Astrocyte (in vitro differentiated cells and primary cell): ENCODE results near the gene TTYH3. TPM values are rescaled to one million over a fixed set of nuclear protein-coding genes. Genes with fewer than 3 reads are reported as not detected.
A peak's percentile ranks its signal among the peaks of the same experiment; 100 is the strongest.

ENCODE experiments used
- DNase-seq: peaks from one replicate; pipeline ENCODE4 v3.0.0-alpha.2; 2010; ENCODE audit warnings: low read depth
- FAIRE-seq: peaks from 2 replicates; lab custom pipeline; 2011; peaks lifted over from hg19 to GRCh38; lab: Jason Lieb, UNC
- H2AFZ ChIP-seq: 2 replicates; pipeline ENCODE4 v1.6.0; 2012; ENCODE audit warnings: low read depth, low read length, inconsistent platforms
- H3K27ac ChIP-seq: 2 replicates; pipeline ENCODE4 v1.5.1; 2011; ENCODE audit warnings: low read depth, low read length, inconsistent platforms
- H3K27me3 ChIP-seq: 2 replicates; pipeline ENCODE4 v1.6.0; 2011; ENCODE audit warnings: low read length, inconsistent platforms; ENCODE audit not compliant: insufficient read depth
- H3K36me3 ChIP-seq: 2 replicates; pipeline ENCODE4 v1.5.1; 2011; ENCODE audit warnings: low read length, inconsistent platforms; ENCODE audit not compliant: insufficient read depth
- H3K4me1 ChIP-seq: 2 replicates; pipeline ENCODE4 v1.5.1; 2011; ENCODE audit warnings: low read length, inconsistent platforms; ENCODE audit not compliant: insufficient read depth
- H3K4me2 ChIP-seq: 2 replicates; pipeline ENCODE4 v1.6.0; 2012; ENCODE audit warnings: low read length, inconsistent platforms
- H3K4me3 ChIP-seq: 2 replicates; pipeline ENCODE4 v1.5.1; 2011; ENCODE audit warnings: low read depth, mild to moderate bottlenecking, low read length, inconsistent platforms; ENCODE audit not compliant: insufficient read depth
- H3K79me2 ChIP-seq: 2 replicates; pipeline ENCODE4 v1.6.0; 2012; ENCODE audit warnings: mild to moderate bottlenecking, low read length, inconsistent platforms; ENCODE audit not compliant: insufficient read depth
- H3K9ac ChIP-seq: 2 replicates; pipeline ENCODE4 v1.6.0; 2012; ENCODE audit warnings: mild to moderate bottlenecking, low read length, inconsistent platforms
- H3K9me3 ChIP-seq: 2 replicates; pipeline ENCODE4 v1.5.1; 2012; ENCODE audit warnings: low read depth, mild to moderate bottlenecking, low read length, inconsistent platforms; ENCODE audit not compliant: insufficient read depth
- H4K20me1 ChIP-seq: 2 replicates; pipeline ENCODE4 v1.6.0; 2012; ENCODE audit warnings: low read length, inconsistent platforms; ENCODE audit not compliant: insufficient read depth
- H3K27ac Mint-ChIP-seq: one replicate; pipeline ENCODE4 v1.8.0; 2021; ENCODE audit warnings: mild to moderate bottlenecking, mixed read lengths; ENCODE audit not compliant: unreplicated experiment
- H3K27me3 Mint-ChIP-seq: one replicate; pipeline ENCODE4 v1.8.0; 2021; ENCODE audit warnings: low read depth, mixed read lengths; ENCODE audit not compliant: unreplicated experiment
- H3K36me3 Mint-ChIP-seq: one replicate; pipeline ENCODE4 v1.8.0; 2021; ENCODE audit warnings: low read depth, mixed read lengths; ENCODE audit not compliant: unreplicated experiment
- H3K4me1 Mint-ChIP-seq: one replicate; pipeline ENCODE4 v1.8.0; 2021; ENCODE audit warnings: low read depth, mixed read lengths; ENCODE audit not compliant: unreplicated experiment
- H3K4me3 Mint-ChIP-seq: one replicate; pipeline ENCODE4 v1.8.0; 2021; ENCODE audit warnings: mild to moderate bottlenecking, moderate library complexity, mixed read lengths; ENCODE audit not compliant: unreplicated experiment
- H3K9me3 Mint-ChIP-seq: one replicate; pipeline ENCODE4 v1.8.0; 2021; ENCODE audit warnings: mild to moderate bottlenecking, mixed read lengths; ENCODE audit not compliant: unreplicated experiment
- EZH2 ChIP-seq: IDR thresholded peaks from 2 replicates; pipeline ENCODE4 v1.6.1; 2012; ENCODE audit warnings: mild to moderate bottlenecking, low read length, inconsistent platforms; ENCODE audit not compliant: insufficient read depth
- total RNA-seq: library from RNA; stranded (reverse); gene quantifications from 2 replicates; pipeline ENCODE4 v1.2.1, GENCODE V29; 2021
- TF ChIP-seq, protein P1 (sequence below): IDR thresholded peaks from 2 replicates; pipeline ENCODE4 v1.5.1; 2011; ENCODE audit warnings: low read depth, mild to moderate bottlenecking, inconsistent platforms, low read length, moderate library complexity; ENCODE audit not compliant: insufficient read depth

TTYH3 gene
- total RNA-seq, 1 donor from 2014 or later = 273 TPM

- DNase-seq (no peak), FAIRE-seq (no peak)
- TF ChIP-seq, protein P1, sequence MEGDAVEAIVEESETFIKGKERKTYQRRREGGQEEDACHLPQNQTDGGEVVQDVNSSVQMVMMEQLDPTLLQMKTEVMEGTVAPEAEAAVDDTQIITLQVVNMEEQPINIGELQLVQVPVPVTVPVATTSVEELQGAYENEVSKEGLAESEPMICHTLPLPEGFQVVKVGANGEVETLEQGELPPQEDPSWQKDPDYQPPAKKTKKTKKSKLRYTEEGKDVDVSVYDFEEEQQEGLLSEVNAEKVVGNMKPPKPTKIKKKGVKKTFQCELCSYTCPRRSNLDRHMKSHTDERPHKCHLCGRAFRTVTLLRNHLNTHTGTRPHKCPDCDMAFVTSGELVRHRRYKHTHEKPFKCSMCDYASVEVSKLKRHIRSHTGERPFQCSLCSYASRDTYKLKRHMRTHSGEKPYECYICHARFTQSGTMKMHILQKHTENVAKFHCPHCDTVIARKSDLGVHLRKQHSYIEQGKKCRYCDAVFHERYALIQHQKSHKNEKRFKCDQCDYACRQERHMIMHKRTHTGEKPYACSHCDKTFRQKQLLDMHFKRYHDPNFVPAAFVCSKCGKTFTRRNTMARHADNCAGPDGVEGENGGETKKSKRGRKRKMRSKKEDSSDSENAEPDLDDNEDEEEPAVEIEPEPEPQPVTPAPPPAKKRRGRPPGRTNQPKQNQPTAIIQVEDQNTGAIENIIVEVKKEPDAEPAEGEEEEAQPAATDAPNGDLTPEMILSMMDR = no peak
- no peak for TF ChIP-seq EZH2
- Histone ChIP-seq H3K4me3 (no peak overlapping the region), H3K4me1 (peaks cover 19% of the 10 kb centered on the region), H3K9ac (no peak overlapping the region), H4K20me1 (peaks cover 81% of the 10 kb centered on the region), H3K27me3 (no peaks in the 10 kb centered on the region), H3K27ac (no peak overlapping the region), H3K79me2 (peaks cover 34% of the 10 kb centered on the region), H3K4me2 (no peak overlapping the region), H3K9me3 (no peaks in the 10 kb centered on the region), H2AFZ (no peak overlapping the region), H3K36me3 (peaks cover 6% of the 10 kb centered on the region)
- Mint-ChIP-seq H3K27ac (peak overlapping the region; percentile 41), H3K4me1 (peaks cover 18% of the 10 kb centered on the region), H3K4me3 (no peak overlapping the region), H3K27me3 (no peaks in the 10 kb centered on the region), H3K36me3 (peaks cover 3% of the 10 kb centered on the region), H3K9me3 (no peaks in the 10 kb centered on the region)
Measured at GRCh38 chr7:2649139-2649838, 17.5 kb downstream of the TTYH3 start.

DNA sequence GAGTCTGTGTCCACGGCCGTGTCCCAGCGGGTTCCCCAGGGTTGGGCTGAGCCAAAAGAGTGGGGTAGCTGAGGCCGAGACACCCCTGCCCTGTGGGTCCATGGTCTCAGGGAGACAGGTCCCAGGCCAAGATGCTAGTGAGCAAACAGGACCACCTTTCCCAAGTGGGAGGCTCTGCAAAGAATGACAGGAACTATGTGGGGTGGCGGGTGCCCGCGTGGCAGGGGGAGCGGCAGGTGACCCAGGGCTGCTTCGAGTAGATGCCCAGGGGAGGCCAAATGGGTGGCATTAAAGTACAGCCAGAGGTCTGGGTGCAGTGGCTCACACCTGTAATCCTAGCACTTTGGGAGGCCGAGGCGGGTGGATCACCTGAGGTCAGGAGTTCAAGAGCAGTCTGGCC lies 18.2 kb downstream of the TTYH3 start:
- Histone ChIP-seq H3K79me2 (peaks cover 27% of the 10 kb centered on the region), H3K4me1 (peaks cover 12% of the 10 kb centered on the region), H3K27me3 (no peaks in the 10 kb centered on the region), H3K4me3 (no peak overlapping the region), H3K36me3 (peaks cover 6% of the 10 kb centered on the region), H3K9me3 (no peaks in the 10 kb centered on the region), H3K27ac (no peak overlapping the region), H3K4me2 (no peak overlapping the region), H2AFZ (no peak overlapping the region), H3K9ac (no peak overlapping the region), H4K20me1 (peaks cover 74% of the 10 kb centered on the region)
- no peak overlapping the region for H3K27ac Mint-ChIP-seq
- no peak for FAIRE-seq
- H3K4me1 Mint-ChIP-seq = peaks cover 15% of the 10 kb centered on the region
- TF ChIP-seq, protein P1 = no peak
- TF ChIP-seq EZH2 = no peak
- H3K9me3 Mint-ChIP-seq = no peaks in the 10 kb centered on the region
- DNase-seq = no peak
- H3K27me3 Mint-ChIP-seq = no peaks in the 10 kb centered on the region
- H3K36me3 Mint-ChIP-seq = peaks cover 5% of the 10 kb centered on the region
- no peak overlapping the region for H3K4me3 Mint-ChIP-seq

GRCh38 chr7:2650451-2650850 lies 18.7 kb downstream of the TTYH3 start:
- DNase-seq = no peak
- Histone ChIP-seq H3K4me2 (no peak overlapping the region), H3K9ac (no peak overlapping the region), H3K4me3 (no peak overlapping the region), H3K27ac (no peak overlapping the region), H4K20me1 (peaks cover 69% of the 10 kb centered on the region), H2AFZ (no peak overlapping the region), H3K36me3 (peaks cover 6% of the 10 kb centered on the region), H3K4me1 (peaks cover 7% of the 10 kb centered on the region), H3K27me3 (no peaks in the 10 kb centered on the region), H3K79me2 (peaks cover 22% of the 10 kb centered on the region), H3K9me3 (no peaks in the 10 kb centered on the region)
- Mint-ChIP-seq H3K4me3 (no peak overlapping the region), H3K36me3 (peaks cover 5% of the 10 kb centered on the region), H3K27me3 (no peaks in the 10 kb centered on the region), H3K9me3 (no peaks in the 10 kb centered on the region), H3K27ac (peak overlapping the region; percentile 82), H3K4me1 (peaks cover 11% of the 10 kb centered on the region)
- no peak for TF ChIP-seq EZH2
- TF ChIP-seq, protein P1 = no peak
- FAIRE-seq = no peak
